SU-DHL-6 (cell line): ENCODE measurements around the gene PRRG2.
"Not testable (repeated sequence)": the region's sequence is repeated elsewhere in the genome, so short reads cannot be mapped to it uniquely, and the experiment has no call there.

ENCODE experiments used
- H2AFZ ChIP-seq: fragments of 200-600 bp; sonication (generic); 2 replicates; pipeline ENCODE4 v1.6.1; 2014; ENCODE audit warnings: low read depth, mild to moderate bottlenecking, moderate library complexity, mixed read lengths, antibody characterized with exemption, low read length; ENCODE audit not compliant: severe bottlenecking
- H3F3A ChIP-seq: fragments of 200-600 bp; shearing (Covaris generic); 2 replicates; pipeline ENCODE4 v1.6.0; 2016; ENCODE audit warnings: antibody characterized with exemption, mild to moderate bottlenecking; ENCODE audit not compliant: insufficient read depth
- H3K27ac ChIP-seq: fragments of 200-600 bp; sonication (generic); 2 replicates; pipeline ENCODE4 v1.5.1; 2016; ENCODE audit warnings: low read depth, mild to moderate bottlenecking, low read length, moderate library complexity, mixed read lengths
- H3K27me3 ChIP-seq: fragments of 200-600 bp; sonication (generic), shearing (Covaris generic); 2 replicates; pipeline ENCODE4 v1.6.0; 2014; ENCODE audit warnings: mild to moderate bottlenecking, low read length
- H3K36me3 ChIP-seq: fragments of 200-600 bp; sonication (generic); 2 replicates; pipeline ENCODE4 v1.6.1; 2014; ENCODE audit warnings: mild to moderate bottlenecking, low read length, mixed read lengths
- H3K4me2 ChIP-seq: fragments of 300-600, 200-600 bp; shearing (Covaris generic), sonication (generic); 2 replicates; pipeline ENCODE4 v1.6.0; 2014; ENCODE audit warnings: low read length, low read depth, mild to moderate bottlenecking; ENCODE audit not compliant: poor library complexity, severe bottlenecking
- H3K4me3 ChIP-seq: fragments of 200-600 bp; sonication (generic); 2 replicates; pipeline ENCODE4 v1.5.1; 2014; ENCODE audit warnings: antibody characterized with exemption, low read length, mild to moderate bottlenecking, mixed read lengths; ENCODE audit not compliant: insufficient read depth, poor library complexity, severe bottlenecking
- H3K79me2 ChIP-seq: fragments of 200-600 bp; sonication (generic); 2 replicates; pipeline ENCODE4 v1.6.1; 2014; ENCODE audit warnings: mild to moderate bottlenecking, low read length, moderate library complexity; ENCODE audit not compliant: insufficient read depth
- H3K9ac ChIP-seq: fragments of 200-600 bp; sonication (generic); 2 replicates; pipeline ENCODE4 v1.7.0; 2014; ENCODE audit warnings: mild to moderate bottlenecking, low read length
- H3K9me2 ChIP-seq: fragments of 200-600 bp; sonication (generic); replicated peaks from 2 replicates; pipeline ENCODE4 v1.6.1; 2014; ENCODE audit warnings: low read length; ENCODE audit not compliant: insufficient read depth
- H3K9me3 ChIP-seq: fragments of 200-600 bp; sonication (generic); 2 replicates; pipeline ENCODE4 v1.6.1; 2014; ENCODE audit warnings: low read length, mixed read lengths; ENCODE audit not compliant: insufficient read depth
- H4K20me1 ChIP-seq: fragments of 200-600 bp; sonication (generic); 2 replicates; pipeline ENCODE4 v1.6.1; 2014; ENCODE audit warnings: low read depth, mild to moderate bottlenecking, antibody characterized with exemption, low read length, moderate library complexity, mixed read lengths
- CTCF ChIP-seq: fragments of 200-600 bp; sonication (generic); IDR thresholded peaks from one replicate; pipeline ENCODE4 v1.5.1; 2017; ENCODE audit warnings: antibody characterized with exemption, mild to moderate bottlenecking, low read length, moderate library complexity; ENCODE audit not compliant: insufficient read depth, poor library complexity, severe bottlenecking
- EZH2phosphoT487 ChIP-seq: fragments of 200-600 bp; sonication (generic), shearing (Covaris generic); conservative IDR thresholded peaks from 2 replicates; pipeline ENCODE4 v1.6.1; 2018; ENCODE audit warnings: mild to moderate bottlenecking, antibody characterized with exemption, low read length, moderate library complexity, mixed read lengths

Gene PRRG2

GRCh38 chr19:49632576-49632975, 51.5 kb downstream of the PRRG2 start:
- no peaks in the 10 kb centered on the region for H3K9me2 ChIP-seq
- H3F3A ChIP-seq = no peaks in the 10 kb centered on the region
- no peak overlapping the region for H3K27ac ChIP-seq
- H3K4me2 ChIP-seq = no peak overlapping the region
- no peaks in the 10 kb centered on the region for H4K20me1 ChIP-seq
- H2AFZ ChIP-seq = no peak overlapping the region
- no peaks in the 10 kb centered on the region for H3K79me2 ChIP-seq
- no peaks in the 10 kb centered on the region for H3K27me3 ChIP-seq
- TF ChIP-seq CTCF = no peak
- no peak for TF ChIP-seq EZH2phosphoT487
- H3K9ac ChIP-seq = no peak overlapping the region
- no peak overlapping the region for H3K4me3 ChIP-seq
- H3K9me3 ChIP-seq = no peaks in the 10 kb centered on the region
- H3K36me3 ChIP-seq = no peaks in the 10 kb centered on the region

GRCh38 chr19:49633273-49633672, 52.2 kb downstream of the PRRG2 start:
- H3K27me3 ChIP-seq, H3K9ac ChIP-seq, H3K9me2 ChIP-seq, H3K4me3 ChIP-seq, H3F3A ChIP-seq, H4K20me1 ChIP-seq, H3K27ac ChIP-seq, H2AFZ ChIP-seq, H3K4me2 ChIP-seq, H3K9me3 ChIP-seq, H3K79me2 ChIP-seq, H3K36me3 ChIP-seq: not testable (repeated sequence)

- H4K20me1 ChIP-seq = no peaks in the 10 kb centered on the region
- H3K9me2 ChIP-seq = no peaks in the 10 kb centered on the region
- no peak overlapping the region for H3K4me2 ChIP-seq
- TF ChIP-seq CTCF = no peak
- TF ChIP-seq EZH2phosphoT487 = no peak
- H3K9me3 ChIP-seq = no peaks in the 10 kb centered on the region
- H3K9ac ChIP-seq = no peak overlapping the region
- no peak overlapping the region for H2AFZ ChIP-seq
- no peaks in the 10 kb centered on the region for H3K79me2 ChIP-seq
- H3K36me3 ChIP-seq = no peaks in the 10 kb centered on the region
- no peaks in the 10 kb centered on the region for H3K27me3 ChIP-seq
- no peak overlapping the region for H3K27ac ChIP-seq
- no peak overlapping the region for H3K4me3 ChIP-seq
- H3F3A ChIP-seq = 0 out of 2 replicates have a peak, but pooled peaks cover 1% of the 10 kb centered on the region
Observed at GRCh38 chr19:49635530-49636232, 54.6 kb downstream of the PRRG2 start.

- Histone ChIP-seq H3K9me3 (no peaks in the 10 kb centered on the region), H3F3A (0 out of 2 replicates have a peak, but pooled peaks cover 8% of the 10 kb centered on the region), H3K9ac (no peak overlapping the region), H3K4me3 (no peak overlapping the region), H2AFZ (no peak overlapping the region), H3K9me2 (no peaks in the 10 kb centered on the region), H3K36me3 (no peaks in the 10 kb centered on the region), H3K4me2 (no peak overlapping the region), H3K27ac (no peak overlapping the region), H3K79me2 (no peaks in the 10 kb centered on the region), H3K27me3 (no peaks in the 10 kb centered on the region), H4K20me1 (no peaks in the 10 kb centered on the region)
- no peak for TF ChIP-seq CTCF
Observed at GRCh38 chr19:49636233-49636932, 55.3 kb downstream of the PRRG2 start.
